GM18873 (cell line): ENCODE results near the gene FMO3.

Experiments used
- ATAC-seq: cut with Tn5 transposase; IDR thresholded peaks from one replicate; pipeline ENCODE4 v1.9.1; 2021; ENCODE audit warnings: mild to moderate bottlenecking, moderate library complexity, moderate number of reproducible peaks; ENCODE audit not compliant: unreplicated experiment, low FRiP score

The FMO3 gene

GRCh38 chr1:171155484-171155883 is 64.8 kb downstream of the FMO3 start:
- no peak for ATAC-seq

DNA sequence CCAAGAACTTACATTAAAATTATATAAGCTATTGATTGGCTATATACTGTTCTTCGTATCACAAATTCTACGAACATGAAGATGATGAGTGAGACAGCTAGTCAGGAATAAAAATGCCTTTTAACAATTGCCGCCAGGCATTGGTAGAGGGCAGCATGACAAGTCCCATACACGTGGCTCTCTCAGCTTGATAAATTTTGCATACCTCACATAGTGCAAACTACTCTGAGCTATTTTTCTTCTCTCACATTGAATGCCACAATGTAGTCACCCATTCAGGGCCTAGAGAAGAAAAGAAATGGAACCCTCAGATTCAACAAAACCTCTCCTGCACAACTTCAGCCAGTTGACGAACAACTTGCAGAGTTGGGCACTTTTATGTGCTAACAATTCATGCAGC is 67.4 kb downstream of the FMO3 start:
- no peak for ATAC-seq

- no peak for ATAC-seq
Measured at GRCh38 chr1:171158551-171158950, 67.8 kb downstream of the FMO3 start.

GRCh38 chr1:171159148-171159547 is 68.4 kb downstream of the FMO3 start:
- no peak for ATAC-seq

GRCh38 chr1:171160211-171160610 is 69.5 kb downstream of the FMO3 start:
- ATAC-seq, result no peak

DNA sequence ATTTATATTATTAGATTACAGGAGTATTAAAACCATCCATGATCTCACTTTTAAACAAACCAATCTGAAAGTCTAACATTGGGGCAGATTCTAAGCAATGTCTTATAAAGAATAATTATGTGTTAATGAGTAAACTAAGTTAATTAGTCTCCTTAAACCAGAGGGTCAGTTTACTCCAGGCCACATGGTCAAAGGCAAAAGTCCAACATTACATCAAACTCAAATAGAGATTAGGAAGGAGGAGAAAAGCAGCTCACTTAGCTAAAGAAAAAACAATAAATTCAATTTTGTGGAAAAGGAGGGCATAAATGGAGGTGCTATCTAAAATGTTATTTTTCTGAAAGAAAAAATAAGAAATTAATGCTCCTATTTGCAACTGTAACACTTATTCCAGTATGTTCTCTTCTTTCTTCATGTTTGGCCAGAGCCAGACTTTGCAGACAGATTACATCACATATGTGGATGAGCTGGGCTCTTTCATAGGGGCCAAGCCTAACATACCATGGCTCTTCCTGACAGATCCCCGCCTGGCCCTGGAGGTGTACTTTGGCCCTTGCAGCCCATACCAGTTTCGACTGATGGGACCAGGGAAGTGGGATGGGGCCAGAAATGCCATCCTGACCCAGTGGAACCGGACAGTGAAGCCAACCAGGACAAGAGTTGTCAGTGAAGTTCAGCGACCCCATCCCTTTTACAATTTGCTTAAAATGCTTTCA is 70.1 kb downstream of the FMO3 start:
- ATAC-seq, result no peak

- no peak for ATAC-seq
Measured at GRCh38 chr1:171161431-171161830, 70.7 kb downstream of the FMO3 start.

- no peak for ATAC-seq
Measured at GRCh38 chr1:171166361-171166760, 75.7 kb downstream of the FMO3 start.
